VCaP (cell line): ENCODE results near the gene PEX14.

Source experiments
- H3K27ac ChIP-seq: fragments of 450-650 bp; 2 replicates; pipeline ENCODE4 v1.5.1; 2017
- CTCF ChIP-seq: fragments of 450-650 bp; conservative IDR thresholded peaks from 2 replicates; pipeline ENCODE4 v1.5.1; 2017; ENCODE audit warnings: mild to moderate bottlenecking, moderate library complexity

The PEX14 gene

DNA sequence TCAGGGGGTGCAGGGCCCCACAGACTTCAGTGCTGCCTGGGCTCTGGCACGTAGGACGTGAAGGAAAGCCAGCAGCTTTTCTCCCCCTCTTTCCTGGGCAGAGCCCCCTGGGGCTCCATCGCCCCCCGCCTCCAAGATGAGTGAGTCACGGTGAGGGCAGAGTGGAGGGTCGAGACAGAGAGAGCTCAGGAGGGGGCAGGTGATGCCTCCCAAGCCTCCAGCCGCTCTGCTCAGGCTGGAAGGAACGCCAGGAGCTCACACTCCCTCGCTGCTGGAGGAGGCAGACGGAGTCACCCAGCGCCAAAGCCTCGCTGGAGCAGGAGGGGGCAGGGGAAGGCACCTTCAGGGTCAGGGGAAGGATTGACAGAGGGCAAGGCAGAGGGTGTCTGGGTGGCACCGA is 202.2 kb downstream of the PEX14 start:
- TF ChIP-seq CTCF = no peak
- H3K27ac ChIP-seq = peak overlapping the region; percentile 98

DNA sequence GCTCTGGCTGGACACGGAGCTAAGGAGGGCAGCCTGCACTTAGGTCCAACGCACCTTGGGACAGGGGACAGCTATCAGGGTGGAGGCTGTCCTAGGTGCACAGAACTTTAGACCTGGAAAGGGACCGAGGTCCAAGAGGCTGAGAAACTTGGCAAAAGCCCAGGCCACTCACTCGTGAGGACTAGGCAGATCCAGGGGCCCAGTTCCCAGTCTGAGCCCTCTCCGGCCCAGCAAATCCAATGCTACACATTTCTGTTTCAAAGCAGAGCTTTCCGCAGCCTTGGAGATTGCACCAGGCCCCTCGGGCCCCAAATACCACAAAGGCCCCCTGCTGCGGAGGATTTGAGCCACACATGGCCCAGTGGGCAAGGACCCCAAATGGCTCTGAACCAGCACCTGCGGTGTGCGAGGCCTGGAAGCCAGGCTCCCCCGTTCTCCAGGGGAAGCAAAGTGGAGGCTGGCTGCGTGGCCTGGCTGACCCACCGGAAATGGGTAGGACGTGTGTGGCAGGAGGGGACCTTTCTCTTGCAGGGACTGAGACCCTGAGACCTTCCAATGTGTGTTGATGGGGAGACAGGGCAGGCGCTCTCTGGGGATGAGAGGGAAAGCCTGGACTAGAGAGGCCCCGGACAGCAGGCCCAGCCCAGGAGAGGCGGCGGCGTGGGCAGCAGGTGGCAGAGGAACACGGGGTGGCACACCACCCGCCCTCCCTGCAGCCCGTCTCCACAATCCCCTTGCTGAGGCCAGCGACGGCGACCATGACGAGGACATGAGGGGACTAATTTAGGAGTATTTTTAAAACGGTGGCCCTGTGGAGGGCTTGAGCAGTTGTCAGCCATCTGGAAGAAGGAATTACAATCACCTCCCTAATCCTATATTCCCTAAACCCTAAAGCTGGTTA is 203.0 kb downstream of the PEX14 start:
- TF ChIP-seq CTCF = no peak
- peak overlapping the region; percentile 98 for H3K27ac ChIP-seq

DNA sequence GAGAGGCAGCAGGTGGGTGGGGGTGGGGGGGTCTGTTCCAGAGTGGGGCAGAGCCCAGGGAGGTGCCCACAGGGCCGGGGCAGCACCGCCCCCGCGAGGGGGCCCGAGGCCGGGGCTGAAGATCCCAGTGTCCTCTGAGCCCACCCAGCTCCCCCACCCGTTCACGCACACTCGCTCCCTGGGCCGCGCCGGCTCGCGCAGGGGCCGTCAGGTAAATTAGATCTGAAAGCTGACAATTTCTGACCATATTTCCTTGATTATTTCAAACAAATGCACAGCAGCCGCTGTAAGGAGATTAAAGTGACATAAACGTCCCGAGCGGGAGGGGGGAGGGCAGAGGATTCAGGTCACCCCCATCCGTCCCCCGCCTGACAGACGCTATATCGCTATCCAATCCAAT is 203.7 kb downstream of the PEX14 start:
- peak overlapping the region; percentile 98 for H3K27ac ChIP-seq
- TF ChIP-seq CTCF = no peak

DNA sequence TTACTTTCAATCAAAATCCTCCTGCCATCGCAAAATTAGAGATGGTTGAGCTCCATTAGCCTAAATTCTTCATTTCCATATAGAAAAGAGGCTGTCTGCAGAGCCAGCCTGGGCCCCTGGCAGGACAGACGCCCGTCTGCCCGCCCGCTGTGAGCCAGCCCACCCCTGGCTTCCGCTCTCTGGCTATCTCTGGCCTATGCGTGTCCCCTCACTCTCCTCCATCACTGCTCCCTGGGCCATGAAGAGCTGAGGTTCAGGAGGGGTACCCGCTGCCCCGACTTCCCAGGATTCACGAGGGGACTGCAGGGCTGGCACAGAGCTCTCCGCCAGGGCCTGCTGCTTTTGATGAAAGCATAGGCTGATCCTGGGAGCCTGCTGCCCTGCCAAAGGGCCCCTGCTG is 204.1 kb downstream of the PEX14 start:
- TF ChIP-seq CTCF = no peak
- peak overlapping the region; percentile 98 for H3K27ac ChIP-seq

GRCh38 chr1:10679496-10680220 is 204.9 kb downstream of the PEX14 start:
- peak overlapping the region; percentile 98 for H3K27ac ChIP-seq
- TF ChIP-seq CTCF = no peak
